Measurements from ENCODE around the gene SLC38A4. TPM values are rescaled to one million over a fixed set of nuclear protein-coding genes. Genes with fewer than 3 reads are reported as not detected.

The SLC38A4 gene
- total and polyA plus RNA-seq, 2 of the 8 experiments (the other 6 are each of a cell fraction or from before 2014, with no cell fraction given) = 6.7 to 15.4 TPM

DNA sequence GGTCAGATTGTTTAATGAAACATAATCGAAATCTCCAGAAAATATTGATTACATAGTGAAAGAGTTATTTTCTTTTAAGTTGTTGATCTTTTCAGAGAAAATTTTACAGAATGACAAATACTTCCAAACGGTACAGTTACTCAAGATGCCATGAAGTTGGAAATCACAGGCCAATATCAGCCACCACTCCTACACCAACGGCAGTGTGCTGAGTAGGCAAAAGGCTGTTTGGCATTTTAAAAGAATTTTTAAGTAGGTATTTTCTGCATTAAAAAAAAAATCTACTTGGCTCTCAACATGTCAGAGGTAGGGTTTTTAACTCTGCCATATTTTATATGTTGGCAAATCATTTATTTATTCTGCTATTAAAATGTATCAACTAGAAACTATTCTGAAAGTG is 21.7 kb downstream of the SLC38A4 start (continued):
- no peak for TF ChIP-seq KDM5A (IDR thresholded peaks at IDR 0.05; ENCODE audit: low read length)
- no peak for TF ChIP-seq JUND (IDR thresholded peaks at IDR 0.05; ENCODE audit: low read length)
- TF ChIP-seq TAF7 (optimal IDR thresholded peaks at IDR 0.05; ENCODE audit: borderline replicate concordance, low read depth, low read length) = no peak
- TF ChIP-seq BCL11A (IDR thresholded peaks at IDR 0.05; ENCODE audit: low read depth in 2 of 2, low read length in 2 of 2) = no peak
